Panc1 (cell line): Measurements from ENCODE around the gene ORC3. TPM values are rescaled to one million over a fixed set of nuclear protein-coding genes. Genes with fewer than 3 reads are reported as not detected.

ENCODE experiments used
- ATAC-seq: fragments of 200-7000 bp; cut with Tn5 transposase; 2 replicates; pipeline ENCODE4 v1.9.1; 2020; ENCODE audit warnings: mild to moderate bottlenecking, moderate library complexity
- BruUV-seq: library from RNA; stranded (reverse); fragments of 400-500 nt; replicated peaks from 2 replicates; lab custom pipeline; 2021; lab: Mats Ljungman, UMichigan
- CTCF ChIA-PET: fragments of 300-600 bp; sonication (Branson Sonifier 250); formaldehyde crosslinking; loops from one replicate; lab custom pipeline; 2022; ENCODE audit warnings: antibody characterized with exemption; lab: Charles Lee
- POLR2A ChIA-PET: fragments of 300-600 bp; sonication (Branson Sonifier 250); formaldehyde crosslinking; loops from one replicate; lab custom pipeline; 2022; ENCODE audit warnings: antibody characterized with exemption; lab: Charles Lee
- DNase-seq: peaks from one replicate; pipeline ENCODE4 v3.0.0-alpha.2; 2010; ENCODE audit warnings: low read depth, low spot score
- H3K27ac ChIP-seq: 2 replicates; pipeline ENCODE4 v1.5.1; 2011; ENCODE audit warnings: mild to moderate bottlenecking, low read length, inconsistent platforms
- H3K27me3 ChIP-seq: fragments of 200-500 bp; sonication (Bioruptor generic); 2 replicates; pipeline ENCODE4 v1.6.0; 2014; ENCODE audit warnings: low read length, inconsistent platforms; ENCODE audit not compliant: control insufficient read depth, insufficient read depth
- H3K36me3 ChIP-seq: fragments of 200-500 bp; sonication (Bioruptor generic); 2 replicates; pipeline ENCODE4 v1.5.1; 2014; ENCODE audit warnings: inconsistent platforms, mild to moderate bottlenecking, low read length, moderate library complexity; ENCODE audit not compliant: control insufficient read depth, insufficient read depth
- H3K4me1 ChIP-seq: 2 replicates; pipeline ENCODE4 v1.5.1; 2011; ENCODE audit warnings: inconsistent platforms, mild to moderate bottlenecking, low read length, moderate library complexity; ENCODE audit not compliant: control insufficient read depth, insufficient read depth
- H3K4me3 ChIP-seq, 2 experiments: 2 replicates each; pipeline ENCODE4 v1.5.1; 2011 to 2012; ENCODE audit warnings: low read depth in 2 of 2, low read length in 2 of 2, mild to moderate bottlenecking in 2 of 2, inconsistent platforms in 1 of 2, moderate library complexity in 1 of 2
- H3K9me3 ChIP-seq: fragments of 200-500 bp; sonication (Bioruptor generic); 2 replicates; pipeline ENCODE4 v1.5.1; 2014; ENCODE audit warnings: low read depth, mild to moderate bottlenecking, inconsistent platforms, low read length, moderate library complexity; ENCODE audit not compliant: control insufficient read depth, insufficient read depth
- POLR2AphosphoS5 ChIP-seq: IDR thresholded peaks from 2 replicates; pipeline ENCODE4 v1.6.1; 2012; ENCODE audit warnings: mild to moderate bottlenecking, low read depth, low read length, moderate library complexity
- SIN3A ChIP-seq: IDR thresholded peaks from 2 replicates; pipeline ENCODE4 v1.6.1; 2012; ENCODE audit warnings: low read depth, mild to moderate bottlenecking, low read length, moderate library complexity, borderline replicate concordance; ENCODE audit not compliant: insufficient read depth
- TCF7L2 ChIP-seq: IDR thresholded peaks from 2 replicates; pipeline ENCODE4 v1.6.1; 2011; ENCODE audit warnings: mild to moderate bottlenecking, low read depth, low read length, inconsistent platforms
- in situ Hi-C: cut with HindIII; loops from 2 replicates; pipeline ENCODE4 v1.10.0; 2016; ENCODE audit warnings: low sequenced_read_pairs, low pct_unique_long_range_greater_than_20kb
- intact Hi-C: fragments of 100-400 bp; cut with micrococcal nuclease; formaldehyde crosslinking; loops from one replicate; pipeline ENCODE4 v1.10.0; 2022; ENCODE audit not compliant: unreplicated experiment
- total RNA-seq: library from RNA; stranded (reverse); gene quantifications from one replicate; pipeline ENCODE4 v1.2.1, GENCODE V29; 2021; ENCODE audit not compliant: unreplicated experiment
- TF ChIP-seq, protein P1 (sequence below): fragments of 450-650 bp; IDR thresholded peaks from 2 replicates; pipeline ENCODE4 v1.5.1; 2017; ENCODE audit warnings: mild to moderate bottlenecking
- TF ChIP-seq, protein P2 (sequence below), 2 experiments: IDR thresholded peaks; 2 replicates each; pipeline ENCODE4 v1.6.1; 2011 to 2012; ENCODE audit warnings: low read depth in 2 of 2, control low read depth in 1 of 2, low read length in 1 of 2, mild to moderate bottlenecking in 1 of 2, moderate library complexity in 1 of 2; ENCODE audit not compliant: insufficient read depth in 1 of 2

Gene ORC3
- total RNA-seq, 1 experiment from 2014 or later = 36.9 TPM

DNA sequence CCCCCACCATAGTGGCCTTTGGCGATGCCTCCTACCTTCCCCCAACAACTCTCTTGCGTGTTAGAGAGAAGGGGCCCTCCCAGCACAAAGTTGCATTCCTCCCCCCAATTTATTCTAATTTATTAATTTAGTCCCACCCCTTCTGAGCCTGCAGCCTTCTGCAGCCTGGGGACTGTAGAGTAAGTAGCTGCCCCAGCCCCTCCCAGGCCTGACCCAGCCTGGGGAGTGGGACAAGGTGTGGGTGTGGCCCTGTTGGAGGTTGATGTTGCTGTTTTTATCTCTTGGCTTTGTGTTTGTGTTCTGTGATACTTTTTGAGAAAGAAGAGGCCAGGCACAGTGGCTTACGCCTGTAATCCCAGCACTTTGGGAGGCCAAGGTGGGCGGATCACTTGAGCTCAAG, 49.4 kb downstream of the ORC3 start:
- Histone ChIP-seq H3K9me3 (no peaks in the 10 kb centered on the region), H3K4me1 (no peaks in the 10 kb centered on the region), H3K36me3 (no peaks in the 10 kb centered on the region), H3K27ac (no peak overlapping the region), H3K4me3 (no peak overlapping the region), H3K27me3 (no peaks in the 10 kb centered on the region)
- ChIA-PET POLR2A (no interaction called here), CTCF (no interaction called here)
- DNase-seq (no peak), ATAC-seq (no peak)
- intact Hi-C loops (no loop called here), in situ Hi-C loops (no loop called here)
- TF ChIP-seq, protein P1, sequence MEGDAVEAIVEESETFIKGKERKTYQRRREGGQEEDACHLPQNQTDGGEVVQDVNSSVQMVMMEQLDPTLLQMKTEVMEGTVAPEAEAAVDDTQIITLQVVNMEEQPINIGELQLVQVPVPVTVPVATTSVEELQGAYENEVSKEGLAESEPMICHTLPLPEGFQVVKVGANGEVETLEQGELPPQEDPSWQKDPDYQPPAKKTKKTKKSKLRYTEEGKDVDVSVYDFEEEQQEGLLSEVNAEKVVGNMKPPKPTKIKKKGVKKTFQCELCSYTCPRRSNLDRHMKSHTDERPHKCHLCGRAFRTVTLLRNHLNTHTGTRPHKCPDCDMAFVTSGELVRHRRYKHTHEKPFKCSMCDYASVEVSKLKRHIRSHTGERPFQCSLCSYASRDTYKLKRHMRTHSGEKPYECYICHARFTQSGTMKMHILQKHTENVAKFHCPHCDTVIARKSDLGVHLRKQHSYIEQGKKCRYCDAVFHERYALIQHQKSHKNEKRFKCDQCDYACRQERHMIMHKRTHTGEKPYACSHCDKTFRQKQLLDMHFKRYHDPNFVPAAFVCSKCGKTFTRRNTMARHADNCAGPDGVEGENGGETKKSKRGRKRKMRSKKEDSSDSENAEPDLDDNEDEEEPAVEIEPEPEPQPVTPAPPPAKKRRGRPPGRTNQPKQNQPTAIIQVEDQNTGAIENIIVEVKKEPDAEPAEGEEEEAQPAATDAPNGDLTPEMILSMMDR = no peak
- no peak for TF ChIP-seq SIN3A
- TF ChIP-seq POLR2AphosphoS5 = no peak
- TF ChIP-seq TCF7L2 = no peak
- TF ChIP-seq, protein P2, sequence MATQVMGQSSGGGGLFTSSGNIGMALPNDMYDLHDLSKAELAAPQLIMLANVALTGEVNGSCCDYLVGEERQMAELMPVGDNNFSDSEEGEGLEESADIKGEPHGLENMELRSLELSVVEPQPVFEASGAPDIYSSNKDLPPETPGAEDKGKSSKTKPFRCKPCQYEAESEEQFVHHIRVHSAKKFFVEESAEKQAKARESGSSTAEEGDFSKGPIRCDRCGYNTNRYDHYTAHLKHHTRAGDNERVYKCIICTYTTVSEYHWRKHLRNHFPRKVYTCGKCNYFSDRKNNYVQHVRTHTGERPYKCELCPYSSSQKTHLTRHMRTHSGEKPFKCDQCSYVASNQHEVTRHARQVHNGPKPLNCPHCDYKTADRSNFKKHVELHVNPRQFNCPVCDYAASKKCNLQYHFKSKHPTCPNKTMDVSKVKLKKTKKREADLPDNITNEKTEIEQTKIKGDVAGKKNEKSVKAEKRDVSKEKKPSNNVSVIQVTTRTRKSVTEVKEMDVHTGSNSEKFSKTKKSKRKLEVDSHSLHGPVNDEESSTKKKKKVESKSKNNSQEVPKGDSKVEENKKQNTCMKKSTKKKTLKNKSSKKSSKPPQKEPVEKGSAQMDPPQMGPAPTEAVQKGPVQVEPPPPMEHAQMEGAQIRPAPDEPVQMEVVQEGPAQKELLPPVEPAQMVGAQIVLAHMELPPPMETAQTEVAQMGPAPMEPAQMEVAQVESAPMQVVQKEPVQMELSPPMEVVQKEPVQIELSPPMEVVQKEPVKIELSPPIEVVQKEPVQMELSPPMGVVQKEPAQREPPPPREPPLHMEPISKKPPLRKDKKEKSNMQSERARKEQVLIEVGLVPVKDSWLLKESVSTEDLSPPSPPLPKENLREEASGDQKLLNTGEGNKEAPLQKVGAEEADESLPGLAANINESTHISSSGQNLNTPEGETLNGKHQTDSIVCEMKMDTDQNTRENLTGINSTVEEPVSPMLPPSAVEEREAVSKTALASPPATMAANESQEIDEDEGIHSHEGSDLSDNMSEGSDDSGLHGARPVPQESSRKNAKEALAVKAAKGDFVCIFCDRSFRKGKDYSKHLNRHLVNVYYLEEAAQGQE (IDR thresholded peaks at IDR 0.05; ENCODE audit: insufficient read depth in 1 of 2, low read depth in 2 of 2, low read length in 1 of 2) = no peak
- no TSS peak for BruUV-seq

DNA sequence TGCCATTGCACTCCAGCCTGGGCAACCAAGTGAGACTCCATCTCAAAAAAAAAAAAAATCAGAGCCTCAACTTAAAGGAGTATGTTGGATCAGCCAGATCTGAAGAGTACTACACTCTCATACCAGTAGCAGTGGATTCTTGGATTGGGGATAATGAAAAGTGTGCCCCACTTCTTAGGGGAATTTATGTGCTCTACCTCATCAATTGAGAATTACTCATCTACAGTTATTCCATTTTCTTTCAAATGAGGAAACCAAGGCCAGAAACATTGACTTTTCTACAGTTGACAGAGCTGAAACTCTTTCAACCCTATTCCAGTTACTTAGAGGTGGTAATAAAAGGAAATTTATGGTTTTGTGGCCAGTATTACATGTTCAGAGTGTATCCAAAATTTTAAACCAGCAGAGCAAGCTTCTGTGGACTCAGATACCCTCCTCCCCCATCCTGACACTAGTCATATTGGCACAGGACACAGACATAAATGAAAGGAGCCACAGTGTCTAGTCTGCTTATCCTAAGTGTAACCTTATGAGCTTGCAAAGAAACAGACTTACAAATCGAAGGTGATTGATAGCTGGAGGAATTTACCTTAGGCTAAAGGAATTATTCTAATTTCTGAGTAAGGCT, 51.2 kb downstream of the ORC3 start:
- ChIA-PET POLR2A (no interaction called here), CTCF (interaction anchor here (0.6 kb wide), 1 partner anchor 1731 kb away, joined by 3 read pairs; no protein-coding TSS in a partner anchor)
- no peaks in the 10 kb centered on the region for H3K9me3 ChIP-seq
- BruUV-seq = no TSS peak
- TF ChIP-seq, protein P2 (IDR thresholded peaks at IDR 0.05; ENCODE audit: insufficient read depth in 1 of 2, low read depth in 2 of 2, low read length in 1 of 2) = no peak
- TF ChIP-seq TCF7L2 (no peak), POLR2AphosphoS5 (no peak), SIN3A (no peak)
- TF ChIP-seq, protein P1 = no peak
- no peak overlapping the region for H3K4me3 ChIP-seq
- H3K4me1 ChIP-seq = no peaks in the 10 kb centered on the region
- no peak for ATAC-seq
- intact Hi-C loops = no loop called here
- no peak overlapping the region for H3K27ac ChIP-seq
- no peaks in the 10 kb centered on the region for H3K27me3 ChIP-seq
- DNase-seq = no peak
- in situ Hi-C loops = no loop called here
- H3K36me3 ChIP-seq = no peaks in the 10 kb centered on the region
